Loucy (cell line): ENCODE data around the gene RNF4.
A peak's percentile ranks its signal among the peaks of the same experiment; 100 is the strongest.

Experiments used
- H2AFZ ChIP-seq: fragments of 200-600 bp; sonication (generic); 2 replicates; pipeline ENCODE4 v1.6.0; 2016; ENCODE audit warnings: antibody characterized with exemption, mild to moderate bottlenecking, low read length, moderate library complexity
- H3F3A ChIP-seq: fragments of 200-600 bp; 2 replicates; pipeline ENCODE4 v1.6.0; 2016; ENCODE audit warnings: antibody characterized with exemption, low read depth, mild to moderate bottlenecking
- H3K27me3 ChIP-seq: fragments of 200-600 bp; sonication (generic); 2 replicates; pipeline ENCODE4 v1.6.1; 2014; ENCODE audit warnings: low read length, mild to moderate bottlenecking; ENCODE audit not compliant: insufficient read depth, poor library complexity, severe bottlenecking
- H3K36me3 ChIP-seq: fragments of 200-600 bp; sonication (generic); 2 replicates; pipeline ENCODE4 v1.6.1; 2016; ENCODE audit warnings: low read length; ENCODE audit not compliant: insufficient read depth
- H3K4me1 ChIP-seq: fragments of 200-600 bp; sonication (generic); 2 replicates; pipeline ENCODE4 v1.5.1; 2014; ENCODE audit warnings: low read length, mild to moderate bottlenecking; ENCODE audit not compliant: insufficient read depth, poor library complexity, severe bottlenecking
- H3K4me2 ChIP-seq: fragments of 200-600 bp; sonication (generic); 2 replicates; pipeline ENCODE4 v1.6.0; 2014; ENCODE audit warnings: antibody characterized with exemption, low read length, low read depth, mild to moderate bottlenecking; ENCODE audit not compliant: poor library complexity, severe bottlenecking
- H3K4me3 ChIP-seq: fragments of 200-600 bp; sonication (generic); 2 replicates; pipeline ENCODE4 v1.5.1; 2014; ENCODE audit warnings: low read length, mild to moderate bottlenecking, mixed read lengths; ENCODE audit not compliant: poor library complexity, severe bottlenecking
- H3K79me2 ChIP-seq: fragments of 200-600 bp; sonication (generic); 2 replicates; pipeline ENCODE4 v1.6.1; 2014; ENCODE audit warnings: low read length; ENCODE audit not compliant: insufficient read depth
- H3K9ac ChIP-seq: fragments of 200-600 bp; sonication (generic); 2 replicates; pipeline ENCODE4 v1.6.0; 2014; ENCODE audit warnings: mild to moderate bottlenecking, low read depth, low read length, moderate library complexity; ENCODE audit not compliant: poor library complexity, severe bottlenecking
- H3K9me2 ChIP-seq: fragments of 200-600 bp; sonication (generic); replicated peaks from 2 replicates; pipeline ENCODE4 v1.6.1; 2016; ENCODE audit warnings: low read depth, low read length, mixed read lengths
- H3K9me3 ChIP-seq: fragments of 200-600 bp; sonication (generic); 2 replicates; pipeline ENCODE4 v1.6.1; 2014; ENCODE audit warnings: mild to moderate bottlenecking, antibody characterized with exemption, low read length, low read depth; ENCODE audit not compliant: insufficient read depth
- H4K20me1 ChIP-seq: fragments of 200-600 bp; sonication (generic); 2 replicates; pipeline ENCODE4 v1.6.0; 2014; ENCODE audit warnings: antibody characterized with exemption, low read length, mild to moderate bottlenecking; ENCODE audit not compliant: insufficient read depth, poor library complexity, severe bottlenecking
- EZH2phosphoT487 ChIP-seq: fragments of 200-600 bp; IDR thresholded peaks from 2 replicates; pipeline ENCODE4 v1.6.1; 2018; ENCODE audit warnings: antibody characterized with exemption, mild to moderate bottlenecking, moderate library complexity, borderline replicate concordance
- TF ChIP-seq, protein P1 (sequence below): fragments of 200-600 bp; sonication (generic); conservative IDR thresholded peaks from 2 replicates; pipeline ENCODE4 v1.5.1; 2014; ENCODE audit warnings: mild to moderate bottlenecking, antibody characterized with exemption, low read length

The RNF4 gene

DNA sequence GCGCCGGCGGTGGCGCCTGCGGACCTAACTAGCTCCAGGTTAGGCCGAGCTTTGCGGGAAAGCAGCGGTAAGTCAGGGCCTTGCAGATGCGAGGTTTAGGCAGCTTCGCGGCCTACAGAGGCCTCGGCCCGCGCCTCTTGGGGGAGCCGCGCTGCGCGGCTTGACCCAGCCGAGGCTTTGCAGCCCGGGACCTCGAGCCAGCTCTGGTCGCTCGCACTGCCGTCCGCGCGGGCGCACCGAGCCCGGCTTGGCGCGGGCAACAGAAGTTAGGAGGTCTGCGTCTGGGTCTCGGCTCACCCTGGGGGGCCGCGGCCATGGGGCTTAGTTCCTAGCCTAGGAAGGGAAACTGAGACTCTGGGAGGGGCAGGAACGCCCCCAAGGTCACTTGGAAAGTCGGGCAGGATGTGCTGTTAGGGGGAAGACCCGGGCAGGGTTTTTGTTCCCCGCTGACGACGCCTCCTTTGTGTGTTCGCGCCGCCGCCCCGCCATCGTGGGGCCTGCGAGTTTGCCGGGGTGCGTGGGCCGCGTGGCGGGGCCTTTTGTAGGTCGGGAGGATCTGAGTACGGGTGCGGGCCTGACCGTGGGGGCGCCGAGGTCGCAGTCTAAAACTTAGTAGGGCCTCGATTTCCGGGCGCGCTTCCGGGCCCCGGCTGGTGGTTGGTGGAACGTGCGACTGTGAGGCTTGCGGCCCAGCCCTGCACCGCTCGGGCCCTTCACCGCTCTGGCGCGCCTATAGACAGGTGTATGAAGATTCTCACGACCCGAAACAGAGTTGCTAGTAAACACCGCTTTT lies 482 bp downstream of the RNF4 start:
- 0 out of 2 replicates have a peak overlapping the region, but pooled peaks have one; percentile 7 for H2AFZ ChIP-seq
- H3K79me2 ChIP-seq, result peaks cover 67% of the 10 kb centered on the region
- TF ChIP-seq EZH2phosphoT487, result no peak
- TF ChIP-seq, protein P1, sequence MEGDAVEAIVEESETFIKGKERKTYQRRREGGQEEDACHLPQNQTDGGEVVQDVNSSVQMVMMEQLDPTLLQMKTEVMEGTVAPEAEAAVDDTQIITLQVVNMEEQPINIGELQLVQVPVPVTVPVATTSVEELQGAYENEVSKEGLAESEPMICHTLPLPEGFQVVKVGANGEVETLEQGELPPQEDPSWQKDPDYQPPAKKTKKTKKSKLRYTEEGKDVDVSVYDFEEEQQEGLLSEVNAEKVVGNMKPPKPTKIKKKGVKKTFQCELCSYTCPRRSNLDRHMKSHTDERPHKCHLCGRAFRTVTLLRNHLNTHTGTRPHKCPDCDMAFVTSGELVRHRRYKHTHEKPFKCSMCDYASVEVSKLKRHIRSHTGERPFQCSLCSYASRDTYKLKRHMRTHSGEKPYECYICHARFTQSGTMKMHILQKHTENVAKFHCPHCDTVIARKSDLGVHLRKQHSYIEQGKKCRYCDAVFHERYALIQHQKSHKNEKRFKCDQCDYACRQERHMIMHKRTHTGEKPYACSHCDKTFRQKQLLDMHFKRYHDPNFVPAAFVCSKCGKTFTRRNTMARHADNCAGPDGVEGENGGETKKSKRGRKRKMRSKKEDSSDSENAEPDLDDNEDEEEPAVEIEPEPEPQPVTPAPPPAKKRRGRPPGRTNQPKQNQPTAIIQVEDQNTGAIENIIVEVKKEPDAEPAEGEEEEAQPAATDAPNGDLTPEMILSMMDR, result no peak
- H3K9ac ChIP-seq, result peak overlapping the region; percentile 99
- peaks cover 17% of the 10 kb centered on the region; the same call in 1 of the 2 replicates for H3K36me3 ChIP-seq
- H3K4me2 ChIP-seq, result peak overlapping the region; percentile 89
- H3K27me3 ChIP-seq, result peaks cover 3% of the 10 kb centered on the region
- H3K4me3 ChIP-seq, result peak overlapping the region; percentile 96
- no peaks in the 10 kb centered on the region for H3K9me3 ChIP-seq
- no peaks in the 10 kb centered on the region for H3F3A ChIP-seq
- H3K4me1 ChIP-seq, result peaks cover 35% of the 10 kb centered on the region
- H3K9me2 ChIP-seq, result no peaks in the 10 kb centered on the region
- H4K20me1 ChIP-seq, result peaks cover 53% of the 10 kb centered on the region

DNA sequence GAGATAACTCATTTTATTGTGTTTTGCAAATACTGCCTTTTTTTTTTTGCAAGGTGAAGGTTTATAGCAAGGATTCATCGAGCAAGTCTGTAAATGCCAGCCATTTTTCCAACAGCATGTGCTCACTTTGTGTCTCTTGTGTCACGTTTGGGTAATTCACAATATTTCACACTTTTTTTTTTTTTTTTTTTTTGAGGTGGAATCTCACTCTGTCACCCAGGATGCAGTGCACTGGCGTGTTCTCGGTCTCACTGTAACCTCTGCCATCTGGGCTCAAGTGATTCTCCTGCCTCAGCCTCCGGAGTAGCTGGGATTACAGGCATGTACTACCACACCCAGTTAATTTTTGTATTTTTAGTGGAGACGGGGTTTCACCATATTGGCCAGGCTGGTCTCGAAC lies 1.9 kb downstream of the RNF4 start:
- Histone ChIP-seq H3K9ac (peak overlapping the region; percentile 99), H3K9me3 (no peaks in the 10 kb centered on the region), H3K36me3 (peaks cover 17% of the 10 kb centered on the region; the same call in 1 of the 2 replicates), H2AFZ (no peak overlapping the region), H3K4me1 (peaks cover 39% of the 10 kb centered on the region), H4K20me1 (peaks cover 66% of the 10 kb centered on the region), H3K27me3 (peaks cover 3% of the 10 kb centered on the region), H3F3A (no peaks in the 10 kb centered on the region), H3K9me2 (no peaks in the 10 kb centered on the region), H3K79me2 (peaks cover 81% of the 10 kb centered on the region), H3K4me3 (peak overlapping the region; percentile 96), H3K4me2 (peak overlapping the region; percentile 89)
- TF ChIP-seq EZH2phosphoT487, result no peak
- TF ChIP-seq, protein P1, result no peak

DNA sequence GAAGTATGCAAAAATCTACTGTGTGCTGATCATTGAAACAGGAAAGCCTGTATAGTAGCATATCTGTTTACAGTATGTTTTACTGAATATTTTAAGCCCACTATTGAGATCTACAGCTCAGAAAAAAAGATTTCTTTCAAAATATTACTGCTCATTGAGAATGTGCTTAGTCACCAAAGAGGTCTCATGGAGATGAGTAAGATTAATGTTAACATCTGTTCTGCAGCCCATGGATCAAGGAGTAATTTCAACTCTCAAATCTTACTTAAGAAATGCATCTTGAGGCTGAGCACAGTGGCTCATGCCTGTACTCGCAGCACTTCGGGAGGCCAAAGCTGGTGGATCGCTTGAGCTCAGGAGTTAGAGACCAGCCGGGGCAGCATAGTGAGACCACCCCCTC lies 3.3 kb downstream of the RNF4 start:
- H3K79me2 ChIP-seq, result peaks cover 95% of the 10 kb centered on the region
- H3F3A ChIP-seq, result no peaks in the 10 kb centered on the region
- peaks cover 3% of the 10 kb centered on the region for H3K27me3 ChIP-seq
- H3K36me3 ChIP-seq, result peaks cover 17% of the 10 kb centered on the region; the same call in 1 of the 2 replicates
- H4K20me1 ChIP-seq, result peaks cover 80% of the 10 kb centered on the region
- no peak overlapping the region for H3K9ac ChIP-seq
- no peaks in the 10 kb centered on the region for H3K9me2 ChIP-seq
- peak overlapping the region; percentile 89 for H3K4me2 ChIP-seq
- peaks cover 42% of the 10 kb centered on the region for H3K4me1 ChIP-seq
- H3K4me3 ChIP-seq, result peak overlapping the region; percentile 96
- no peaks in the 10 kb centered on the region for H3K9me3 ChIP-seq
- H2AFZ ChIP-seq, result no peak overlapping the region
- TF ChIP-seq, protein P1, result no peak
- no peak for TF ChIP-seq EZH2phosphoT487
